ENCODE data around the gene YAF2.

Gene YAF2

GRCh38 chr12:42238240-42239140, at the start of gene YAF2:
YAF2 (minus strand) TSS chr12:42238248; CDS start chr12:42238180, 68 bp downstream.
- DNase-seq = peak; percentile 90

DNA sequence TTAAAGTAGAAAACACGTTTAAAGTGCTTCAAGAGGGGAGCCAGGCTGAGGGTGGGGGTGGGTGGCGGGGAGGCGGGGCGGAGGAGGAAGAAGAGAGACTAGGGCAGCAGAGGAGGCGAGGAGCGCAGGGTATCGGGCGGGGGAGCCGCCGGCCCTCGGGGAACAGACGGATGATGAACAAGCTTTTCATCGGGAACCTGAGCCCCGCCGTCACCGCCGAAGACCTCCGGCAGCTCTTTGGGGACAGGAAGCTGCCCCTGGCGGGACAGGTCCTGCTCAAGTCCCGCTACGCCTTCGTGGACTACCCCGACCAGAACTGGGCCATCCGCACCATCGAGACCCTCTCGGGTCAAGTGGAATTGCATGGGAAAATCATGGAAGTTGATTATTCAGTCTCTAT, 48.7 kb upstream of the YAF2 start:
- DNase-seq = no peak

- no peak for DNase-seq
Observed at GRCh38 chr12:42285431-42285830, 47.4 kb upstream of the YAF2 start.

DNA sequence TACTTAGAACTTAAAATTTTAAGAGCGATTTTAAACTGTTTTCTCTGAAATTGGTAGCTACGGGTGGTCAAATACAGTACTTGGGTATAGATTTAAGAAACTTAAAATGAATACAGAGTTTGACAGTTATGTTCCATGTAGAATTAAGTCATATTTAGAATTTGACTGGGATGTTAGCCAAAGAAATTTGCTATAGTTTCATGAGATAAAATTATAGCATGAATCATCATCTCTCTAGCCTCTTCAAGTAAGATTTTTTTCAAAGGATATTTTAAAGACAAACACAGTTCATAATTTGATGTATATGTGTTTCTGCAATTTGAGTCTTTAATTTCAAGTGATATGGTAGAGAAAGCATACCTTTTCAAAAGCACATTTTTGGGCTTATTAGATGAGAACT, 46.8 kb upstream of the YAF2 start:
- DNase-seq = no peak

GRCh38 chr12:42284157-42284556, 46.1 kb upstream of the YAF2 start:
- DNase-seq = peak; percentile 62

DNA sequence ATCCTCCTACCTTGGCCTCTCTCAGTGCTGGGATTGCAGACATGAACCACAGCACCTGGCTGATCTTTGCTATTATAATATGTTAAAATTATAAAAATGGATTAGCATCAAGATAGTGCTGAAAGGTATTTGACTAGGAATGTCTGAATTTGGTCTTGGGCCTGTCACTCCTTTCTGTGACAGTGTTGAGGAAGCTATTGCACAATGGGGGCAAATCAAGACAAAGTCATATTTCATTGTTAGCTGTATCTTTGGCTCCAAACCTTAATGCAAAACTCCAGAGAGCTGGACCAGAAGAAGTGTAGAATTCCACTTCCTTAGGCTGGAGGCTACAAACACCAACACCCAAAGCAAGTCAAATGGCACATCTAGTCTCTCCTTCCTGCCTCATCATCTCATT, 45.7 kb upstream of the YAF2 start:
- DNase-seq = no peak

- peak; percentile 39 for DNase-seq
Observed at GRCh38 chr12:42282294-42282693, 44.2 kb upstream of the YAF2 start.

GRCh38 chr12:42281844-42282243, 43.8 kb upstream of the YAF2 start:
- no peak for DNase-seq

DNA sequence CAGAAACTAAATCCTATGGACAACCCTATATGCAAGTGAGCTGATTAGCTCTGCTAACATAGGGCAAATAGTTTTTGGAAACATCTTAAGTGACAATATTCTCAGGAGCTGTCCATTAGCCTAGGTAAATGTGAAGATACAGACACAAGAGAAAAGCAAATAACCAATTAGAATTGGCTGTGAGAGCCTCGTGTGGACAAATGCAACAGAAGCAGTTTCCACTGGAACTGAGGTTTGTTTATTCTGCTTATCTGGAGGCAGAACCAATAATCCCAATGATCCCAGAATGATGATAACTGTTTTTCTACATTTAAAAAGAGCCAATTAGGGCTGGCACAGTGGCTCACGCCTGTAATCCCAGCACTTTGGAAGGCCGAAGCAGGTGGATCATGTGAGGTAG, 43.2 kb upstream of the YAF2 start:
- DNase-seq = no peak

GRCh38 chr12:42278128-42278510, 40.1 kb upstream of the YAF2 start:
- no peak for DNase-seq

- no peak for DNase-seq
Observed at GRCh38 chr12:42277396-42278127, 39.5 kb upstream of the YAF2 start.

DNA sequence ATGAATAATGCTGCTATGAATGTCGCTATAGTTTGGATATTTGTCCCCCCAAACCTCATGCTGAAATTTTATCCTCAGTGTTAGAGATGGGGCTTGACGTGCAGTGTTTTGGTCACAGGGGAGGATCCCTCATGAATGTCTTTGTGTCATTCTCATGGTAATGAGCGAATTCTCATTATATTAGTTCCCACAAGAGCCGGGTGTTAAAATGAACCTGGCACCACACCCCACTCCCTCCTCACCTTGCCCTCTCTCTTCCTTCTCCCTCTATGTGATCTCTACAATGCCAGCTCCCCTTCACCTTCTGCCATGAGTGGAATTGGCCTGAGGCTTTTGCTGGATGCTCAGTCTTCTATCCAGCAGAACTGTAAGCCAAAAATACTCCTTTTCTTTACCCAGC, 37.5 kb upstream of the YAF2 start:
- no peak for DNase-seq

- DNase-seq = no peak
Observed at GRCh38 chr12:42273706-42274105, 35.7 kb upstream of the YAF2 start.

GRCh38 chr12:42270596-42270995, 32.5 kb upstream of the YAF2 start:
- DNase-seq = no peak

GRCh38 chr12:42267413-42268190, 29.6 kb upstream of the YAF2 start:
- no peak for DNase-seq

DNA sequence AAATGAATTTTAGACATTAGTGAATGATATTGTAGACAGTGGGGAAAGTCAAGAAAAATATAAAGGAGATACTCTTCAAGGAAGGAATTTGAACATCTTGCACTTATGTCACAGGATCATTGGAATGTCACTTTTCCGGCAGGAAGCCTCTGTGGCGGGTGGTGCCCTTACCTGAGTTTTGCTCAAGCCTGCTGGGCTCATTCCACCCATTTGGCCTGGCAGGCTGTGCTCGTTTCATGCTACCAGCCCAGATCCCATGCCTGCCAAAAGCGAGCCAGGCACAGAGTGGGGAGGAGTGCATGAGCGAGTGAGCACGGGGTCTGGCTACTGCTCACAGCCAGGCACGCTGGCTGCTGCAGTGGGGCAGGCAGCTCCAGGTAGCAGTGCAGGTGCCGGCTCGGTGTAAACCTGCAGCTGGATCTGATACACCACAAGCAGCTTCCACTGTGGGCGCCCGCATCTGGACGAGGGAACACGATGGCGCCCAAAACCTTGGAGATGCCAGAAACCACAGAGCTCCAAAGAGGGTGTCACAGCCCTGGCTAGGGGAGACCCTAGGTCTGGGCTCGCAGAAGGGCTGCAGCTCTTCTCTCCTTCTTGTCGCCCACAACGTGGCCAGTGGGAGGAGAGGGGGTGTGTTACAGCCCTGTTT, 28.7 kb upstream of the YAF2 start:
- no peak for DNase-seq

DNA sequence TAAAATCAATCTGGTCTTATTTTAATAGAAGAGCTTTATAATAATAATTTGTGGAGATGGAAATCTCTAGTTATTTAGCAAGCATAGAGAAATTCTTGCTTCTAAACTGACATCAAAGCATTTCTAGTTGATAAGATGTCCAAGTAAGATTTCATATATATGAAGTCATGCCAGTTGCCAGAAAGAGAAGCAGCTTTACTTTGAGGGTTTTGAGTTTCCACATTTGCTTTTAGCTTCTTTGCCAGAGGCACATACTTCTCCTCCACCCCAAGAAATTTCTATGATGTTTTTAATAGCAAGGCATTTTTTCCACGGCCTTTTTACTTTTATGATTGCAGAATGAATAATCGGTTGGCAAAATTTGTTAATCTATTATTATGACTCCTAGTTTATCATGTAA, 24.2 kb upstream of the YAF2 start:
- peak; percentile 9 for DNase-seq

DNA sequence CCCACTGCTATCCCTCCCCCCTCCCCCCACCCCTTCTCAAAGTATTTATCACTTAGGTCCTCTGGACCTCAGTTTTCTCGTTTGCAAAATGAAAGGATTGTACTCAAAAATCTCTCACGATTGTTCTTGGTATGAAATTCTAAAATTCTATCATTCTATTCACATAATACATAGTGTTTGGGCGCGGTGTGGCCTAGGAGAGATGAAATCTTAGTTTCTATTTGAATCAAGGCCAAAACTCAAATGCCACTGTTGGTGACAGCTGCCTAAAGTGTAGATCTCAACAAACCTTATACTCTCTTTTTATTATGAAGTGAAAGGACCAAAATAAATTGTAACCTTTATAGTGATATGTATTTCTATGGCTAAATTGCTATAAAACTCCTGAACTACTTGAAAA, 23.7 kb upstream of the YAF2 start:
- no peak for DNase-seq

GRCh38 chr12:42260518-42260917, 22.5 kb upstream of the YAF2 start:
- DNase-seq = no peak

GRCh38 chr12:42259699-42260098, 21.7 kb upstream of the YAF2 start:
- no peak for DNase-seq

DNA sequence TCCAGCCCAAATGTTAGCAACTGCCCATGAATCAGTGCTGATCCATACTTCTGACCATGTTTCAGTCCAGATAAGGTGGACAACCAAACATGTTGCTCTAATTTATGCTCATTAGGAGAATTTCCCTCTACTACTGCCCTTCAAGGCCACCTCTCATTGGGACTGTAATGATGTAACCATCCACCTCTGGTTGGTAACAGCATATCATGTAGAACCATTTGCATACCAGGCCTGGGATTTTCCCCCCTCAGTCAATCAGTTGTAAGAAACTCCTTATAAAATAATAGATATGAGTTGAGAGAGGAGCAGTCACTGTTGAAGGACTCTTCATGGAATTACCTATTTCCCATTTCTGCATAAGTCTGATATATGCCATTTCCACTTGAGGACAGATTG, 17.8 kb upstream of the YAF2 start:
- no peak for DNase-seq

- DNase-seq = no peak
Observed at GRCh38 chr12:42255221-42255865, 17.3 kb upstream of the YAF2 start.
